Keratinocyte (primary cell): ENCODE data around the gene ZNF562.

ENCODE experiments used
- CTCF ChIP-seq, 3 experiments: IDR thresholded peaks in 1 of 3; conservative IDR thresholded peaks in 1 of 3; optimal IDR thresholded peaks in 1 of 3; 2 replicates in 2 of 3; 3 replicates in 1 of 3; pipeline versions ENCODE3 to v1.5.1; 2011; ENCODE audit warnings: low read length in 3 of 3, mild to moderate bottlenecking in 3 of 3, moderate library complexity in 2 of 3, control low read depth in 1 of 3, inconsistent platforms in 1 of 3; ENCODE audit not compliant: insufficient read depth in 2 of 3; ENCODE audit errors: extremely low read depth in 1 of 3
- EZH2 ChIP-seq: IDR thresholded peaks from one replicate; pipeline ENCODE4 v1.6.1; 2012; ENCODE audit warnings: inconsistent platforms, mild to moderate bottlenecking, low read length, moderate library complexity

GRCh38 chr19:9672893-9673292, 2.0 kb downstream of the ZNF562 start:
- TF ChIP-seq CTCF (optimal IDR thresholded peaks at IDR 0.05 in 1 of 3, IDR thresholded peaks at IDR 0.05 in 1 of 3, conservative IDR thresholded peaks at IDR 0.05 in 1 of 3; ENCODE audit: extremely low read depth in 1 of 3, insufficient read depth in 2 of 3, low read length in 3 of 3) (no peak), EZH2 (no peak)
